Natural killer cell (primary cell): ENCODE data around the gene IGF2. TPM values are rescaled to one million over a fixed set of nuclear protein-coding genes. Genes with fewer than 3 reads are reported as not detected.

Experiments used
- ATAC-seq, 3 donors: fragments of 150-1000 bp in 2 of 3; fragments of 200-7000 bp in 1 of 3; cut with Tn5 transposase; 1 replicate in 1 of 3; 2 replicates in 2 of 3; pipeline ENCODE4 v1.10.0; 2021; ENCODE audit warnings: mild to moderate bottlenecking in 2 of 3, moderate library complexity in 2 of 3
- DNase-seq, 2 donors: peaks; one replicate each; pipeline versions ENCODE4 v3.0.0 to v3.0.0-alpha.2; 2013 to 2021; ENCODE audit warnings: mixed read lengths in 1 of 2
- H3K27ac ChIP-seq: one replicate; pipeline ENCODE4 v1.5.1; 2013; ENCODE audit warnings: mild to moderate bottlenecking, low read length
- H3K27me3 ChIP-seq: one replicate; pipeline ENCODE4 v1.6.1; 2013; ENCODE audit warnings: low read length; ENCODE audit not compliant: control insufficient read depth, insufficient read depth
- H3K36me3 ChIP-seq: one replicate; pipeline ENCODE4 v1.6.1; 2013; ENCODE audit warnings: low read length; ENCODE audit not compliant: control insufficient read depth, insufficient read depth
- H3K4me1 ChIP-seq: one replicate; pipeline ENCODE4 v1.6.1; 2013; ENCODE audit warnings: low read length; ENCODE audit not compliant: control insufficient read depth, insufficient read depth
- H3K4me3 ChIP-seq: one replicate; pipeline ENCODE4 v1.5.1; 2013; ENCODE audit warnings: low read length
- H3K9me3 ChIP-seq: one replicate; pipeline ENCODE4 v1.6.1; 2013; ENCODE audit warnings: low read length; ENCODE audit not compliant: control insufficient read depth, insufficient read depth
- H3K27ac Mint-ChIP-seq, 2 donors: one replicate each; pipeline ENCODE4 v1.8.0; 2022; ENCODE audit warnings: mild to moderate bottlenecking in 2 of 2, mixed read lengths in 2 of 2, moderate library complexity in 1 of 2
- H3K27me3 Mint-ChIP-seq, 2 donors: one replicate each; pipeline ENCODE4 v1.8.0; 2022; ENCODE audit warnings: low read depth in 2 of 2, mixed read lengths in 2 of 2
- H3K36me3 Mint-ChIP-seq: one replicate; pipeline ENCODE4 v1.8.0; 2022; ENCODE audit warnings: mixed read lengths
- H3K4me1 Mint-ChIP-seq, 2 donors: one replicate each; pipeline ENCODE4 v1.8.0; 2022; ENCODE audit warnings: mixed read lengths in 2 of 2
- H3K4me3 Mint-ChIP-seq: one replicate; pipeline ENCODE4 v1.8.0; 2022; ENCODE audit warnings: mild to moderate bottlenecking, moderate library complexity, mixed read lengths
- H3K9me3 Mint-ChIP-seq, 2 donors: one replicate each; pipeline ENCODE4 v1.8.0; 2022; ENCODE audit warnings: mixed read lengths in 2 of 2
- CTCF ChIP-seq: fragments of 200-600 bp; IDR thresholded peaks from one replicate; pipeline ENCODE4 v1.8.0; 2022; ENCODE audit warnings: antibody characterized with exemption
- WGBS: methylation state at CpG from one replicate; pipeline ENCODE4 v1.1.7; 2013; ENCODE audit warnings: missing lambda C conversion rate; ENCODE audit not compliant: insufficient coverage; 5-methylcytosine and 5-hydroxymethylcytosine counted together
- intact Hi-C: fragments of 100-400 bp; cut with micrococcal nuclease; formaldehyde crosslinking; loops from one replicate; pipeline ENCODE4 v1.14.2; 2022
- total RNA-seq, 4 donors: library from RNA; stranded (reverse); fragments of 120-200 nt in 1 of 4; gene quantifications; one replicate each; pipeline versions ENCODE4 v1.2.3 to v1.2.4, GENCODE V29; 2013 to 2022

IGF2 gene
- total RNA-seq, 3 donors from 2014 or later (not counting 1 experiment from before 2014, with no cell fraction given), result not detected

DNA sequence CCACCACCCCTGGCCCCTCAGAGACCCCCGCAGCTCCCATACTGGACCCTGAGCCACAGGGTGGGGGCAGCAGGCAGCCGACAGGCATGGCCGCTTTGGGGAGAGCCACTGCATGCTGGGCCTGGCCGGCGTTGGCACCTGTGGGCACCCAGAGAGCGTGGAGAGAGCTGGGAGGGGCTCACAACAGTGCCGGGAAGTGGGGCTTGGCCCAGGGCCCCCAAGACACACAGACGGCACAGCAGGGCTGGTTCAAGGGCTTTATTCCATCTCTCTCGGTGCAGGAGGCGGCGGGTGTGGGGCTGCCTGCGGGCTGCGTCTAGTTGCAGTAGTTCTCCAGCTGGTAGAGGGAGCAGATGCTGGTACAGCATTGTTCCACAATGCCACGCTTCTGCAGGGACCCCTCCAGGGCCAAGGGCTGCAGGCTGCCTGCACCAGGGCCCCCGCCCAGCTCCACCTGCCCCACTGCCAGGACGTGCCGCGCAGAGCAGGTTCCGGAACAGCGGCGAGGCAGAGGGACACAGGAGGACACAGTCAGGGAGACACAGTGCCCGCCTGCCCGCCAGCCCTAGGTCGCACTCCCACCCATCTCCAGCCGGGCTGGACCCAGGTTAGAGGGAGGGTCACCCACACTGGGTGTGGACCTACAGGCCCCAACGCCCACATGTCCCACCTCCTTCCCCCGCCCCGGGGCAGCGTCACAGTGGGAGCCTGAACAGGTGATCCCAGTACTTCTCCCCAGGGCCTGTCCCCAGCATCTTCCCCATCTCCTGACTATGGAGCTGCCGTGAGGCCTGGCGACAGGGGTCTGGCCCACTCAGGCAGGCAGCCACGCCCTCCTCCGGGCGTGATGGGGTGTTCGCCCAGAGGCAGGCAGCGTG lies 20.6 kb upstream of the IGF2 start:
- DNase-seq (no peak), ATAC-seq (no peak)
- no peak overlapping the region for H3K4me3 ChIP-seq
- H3K4me1 ChIP-seq, result no peaks in the 10 kb centered on the region
- Mint-ChIP-seq H3K27me3 (no peaks in the 10 kb centered on the region), H3K9me3 (no peaks in the 10 kb centered on the region), H3K4me3 (no peak overlapping the region), H3K4me1 (no peaks in the 10 kb centered on the region), H3K36me3 (no peaks in the 10 kb centered on the region), H3K27ac (no peak overlapping the region)
- no peaks in the 10 kb centered on the region for H3K36me3 ChIP-seq
- intact Hi-C loops, result no loop called here
- H3K27me3 ChIP-seq, result no peaks in the 10 kb centered on the region
- no peak overlapping the region for H3K27ac ChIP-seq
- H3K9me3 ChIP-seq, result no peaks in the 10 kb centered on the region
- no peak for TF ChIP-seq CTCF
- WGBS, result 84% methylated on average over 36 of the region's 36 CpGs

- H3K4me1 ChIP-seq, result no peaks in the 10 kb centered on the region
- no peak overlapping the region for H3K27ac ChIP-seq
- DNase-seq, result no peak
- Mint-ChIP-seq H3K4me1 (no peaks in the 10 kb centered on the region), H3K27me3 (no peaks in the 10 kb centered on the region), H3K27ac (no peak overlapping the region), H3K36me3 (no peaks in the 10 kb centered on the region), H3K4me3 (no peak overlapping the region), H3K9me3 (no peaks in the 10 kb centered on the region)
- no peak for ATAC-seq
- intact Hi-C loops, result no loop called here
- WGBS, result 87% methylated on average over 6 of the region's 10 CpGs
- H3K4me3 ChIP-seq, result no peak overlapping the region
- H3K27me3 ChIP-seq, result no peaks in the 10 kb centered on the region
- no peaks in the 10 kb centered on the region for H3K9me3 ChIP-seq
- no peaks in the 10 kb centered on the region for H3K36me3 ChIP-seq
- TF ChIP-seq CTCF, result no peak
Measured at GRCh38 chr11:2158966-2159365, 19.8 kb upstream of the IGF2 start.

DNA sequence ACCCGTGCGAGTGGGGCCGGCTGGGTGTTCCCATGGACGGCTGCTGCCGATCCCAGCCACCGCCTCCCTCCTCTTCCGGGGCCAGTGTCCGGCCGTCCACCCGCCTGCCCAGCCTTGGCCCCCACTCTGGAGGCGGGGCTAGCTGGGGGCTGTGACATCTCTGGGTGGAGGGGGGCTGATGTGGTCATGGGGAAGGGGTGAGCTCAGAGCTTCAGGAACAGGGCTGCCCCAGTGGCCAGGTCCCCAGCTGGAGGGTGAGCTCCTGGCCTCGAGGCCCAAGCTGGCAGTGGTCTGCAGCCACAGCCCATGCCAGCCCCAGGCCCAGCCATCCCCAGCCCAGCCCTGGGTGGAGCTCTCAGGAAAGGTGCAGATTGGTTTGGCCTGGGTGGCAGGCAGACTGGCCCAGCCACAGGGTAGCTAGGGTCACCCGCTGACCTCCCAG lies 19.1 kb upstream of the IGF2 start:
- H3K4me3 Mint-ChIP-seq, result no peak overlapping the region
- Histone ChIP-seq H3K4me3 (no peak overlapping the region), H3K27me3 (no peaks in the 10 kb centered on the region), H3K36me3 (no peaks in the 10 kb centered on the region), H3K27ac (no peak overlapping the region), H3K9me3 (no peaks in the 10 kb centered on the region), H3K4me1 (no peaks in the 10 kb centered on the region)
- no peaks in the 10 kb centered on the region for H3K9me3 Mint-ChIP-seq
- no peak for DNase-seq
- no peaks in the 10 kb centered on the region for H3K4me1 Mint-ChIP-seq
- H3K36me3 Mint-ChIP-seq, result no peaks in the 10 kb centered on the region
- no peak overlapping the region for H3K27ac Mint-ChIP-seq
- intact Hi-C loops, result no loop called here
- H3K27me3 Mint-ChIP-seq, result no peaks in the 10 kb centered on the region
- ATAC-seq, result no peak
- WGBS, result 82% methylated on average over 13 of the region's 13 CpGs
- TF ChIP-seq CTCF, result no peak
